Activated CD4-positive, CD25-positive, alpha-beta regulatory T cell treated with anti-CD3 and anti-CD28 coated beads, Interleukin-2, amount 50 U/mL, for 16 hours (primary cell): ENCODE results near the gene ZNF573.
"Not testable (repeated sequence)": the region's sequence is repeated elsewhere in the genome, so short reads cannot be mapped to it uniquely, and the experiment has no call there.

ENCODE experiments used
- DNase-seq: peaks from one replicate; pipeline ENCODE4 v3.0.0-alpha.2; 2020; ENCODE audit warnings: low read depth, low spot score

ZNF573 gene

DNA sequence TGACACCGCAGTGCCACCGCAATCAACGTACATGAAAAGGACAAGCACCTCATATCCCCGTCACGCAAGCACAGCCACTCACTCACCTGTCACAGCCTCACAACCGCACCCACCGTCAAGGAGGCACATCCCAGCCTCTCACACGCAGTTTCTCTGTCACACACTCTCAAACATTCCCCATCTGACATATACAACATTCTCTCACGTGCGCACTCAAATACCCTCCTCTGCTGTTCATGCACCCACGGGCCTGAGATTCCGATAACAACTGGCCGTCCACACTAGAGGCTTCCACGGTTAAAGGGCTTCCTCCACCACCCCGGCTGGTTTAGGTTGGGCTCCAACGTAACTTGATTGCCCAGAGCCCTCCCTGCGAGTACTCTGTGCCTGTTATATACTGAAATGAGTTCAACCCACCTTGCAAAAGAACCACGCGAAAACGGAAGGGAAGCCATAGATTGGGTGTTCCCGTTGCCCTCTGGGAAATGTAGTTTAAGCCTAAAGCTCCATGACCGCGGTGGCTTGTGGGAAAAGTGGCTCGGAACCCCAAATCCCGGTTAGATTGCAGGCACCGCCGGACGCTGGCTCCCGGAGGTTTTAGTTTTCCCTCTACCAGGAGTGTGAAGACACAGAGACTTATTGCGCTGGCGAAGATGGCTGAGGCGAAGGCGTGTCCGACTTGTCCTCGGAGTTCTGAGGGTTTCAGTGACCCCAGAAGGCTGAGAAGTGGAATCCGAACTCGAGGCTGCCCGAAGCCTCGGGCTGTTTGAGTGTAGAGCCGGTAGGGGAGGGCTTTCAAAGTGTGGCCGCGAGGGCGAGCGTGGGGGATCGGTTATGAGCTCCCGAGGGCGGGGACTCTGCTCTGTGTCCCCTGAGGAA lies at the start of gene ZNF573:
ZNF573 (minus strand) TSS at position 460 of the 879 bp plus-strand sequence. CDS start 5,857 bp downstream, outside the sequence.
- DNase-seq = peak; percentile 70

GRCh38 chr19:37817180-37817981 lies 38.0 kb upstream of the ZNF573 start:
- no peak for DNase-seq

GRCh38 chr19:37815611-37816010 lies 36.2 kb upstream of the ZNF573 start:
- DNase-seq = not testable (repeated sequence)

- no peak for DNase-seq
Observed at GRCh38 chr19:37813340-37813739, 34.0 kb upstream of the ZNF573 start.

DNA sequence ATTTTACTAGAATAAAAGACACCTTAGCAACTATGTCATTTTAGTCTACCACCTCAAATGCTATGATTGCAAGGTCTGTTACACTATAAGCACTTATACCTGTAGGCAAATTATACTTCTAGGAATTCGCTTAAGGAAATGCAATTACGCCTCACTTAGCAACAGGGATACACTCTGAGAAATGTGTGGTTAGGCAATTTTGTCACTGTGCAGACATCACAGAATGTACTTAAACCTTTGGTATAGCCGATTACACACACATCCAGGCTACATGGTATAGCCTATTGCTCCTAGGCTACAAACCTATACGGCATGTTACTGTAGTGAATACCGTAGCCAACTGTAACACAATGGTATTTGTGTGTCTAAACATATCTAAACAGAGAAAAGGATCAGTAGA lies 30.0 kb upstream of the ZNF573 start:
- DNase-seq = no peak

GRCh38 chr19:37803249-37803840 lies 24.0 kb upstream of the ZNF573 start:
- DNase-seq = no peak

- no peak for DNase-seq
Observed at GRCh38 chr19:37790244-37790925, 11.0 kb upstream of the ZNF573 start.

DNA sequence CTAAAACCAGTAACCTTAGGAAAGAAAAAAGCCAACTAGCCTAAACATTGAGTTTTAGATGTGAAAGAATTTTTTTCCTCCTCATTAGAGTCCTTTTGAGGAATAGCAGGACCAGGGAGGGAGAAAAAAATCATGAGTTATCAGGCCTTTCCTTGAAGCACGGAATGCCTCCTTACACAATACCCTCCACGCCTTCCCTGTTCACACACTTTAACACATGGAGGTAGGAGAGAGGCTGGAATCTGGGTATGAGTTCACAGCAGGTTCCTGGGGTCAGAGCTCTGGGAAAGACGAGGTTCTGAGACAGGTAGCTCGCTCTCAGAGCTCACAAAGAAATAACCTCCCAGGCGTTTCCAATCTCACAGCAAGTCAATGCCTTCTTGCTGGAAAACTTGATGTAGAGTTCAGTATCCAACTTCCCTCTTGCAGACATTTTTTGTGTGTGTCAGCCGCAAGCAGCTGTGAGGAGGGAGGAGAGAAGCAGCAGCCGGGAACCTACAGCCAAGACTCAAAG lies 716 bp downstream of the ZNF573 start:
- no peak for DNase-seq

- DNase-seq = no peak
Observed at GRCh38 chr19:37770985-37771384, 8.4 kb downstream of the ZNF573 start.

- no peak for DNase-seq
Observed at GRCh38 chr19:37763488-37763887, 15.9 kb downstream of the ZNF573 start.

DNA sequence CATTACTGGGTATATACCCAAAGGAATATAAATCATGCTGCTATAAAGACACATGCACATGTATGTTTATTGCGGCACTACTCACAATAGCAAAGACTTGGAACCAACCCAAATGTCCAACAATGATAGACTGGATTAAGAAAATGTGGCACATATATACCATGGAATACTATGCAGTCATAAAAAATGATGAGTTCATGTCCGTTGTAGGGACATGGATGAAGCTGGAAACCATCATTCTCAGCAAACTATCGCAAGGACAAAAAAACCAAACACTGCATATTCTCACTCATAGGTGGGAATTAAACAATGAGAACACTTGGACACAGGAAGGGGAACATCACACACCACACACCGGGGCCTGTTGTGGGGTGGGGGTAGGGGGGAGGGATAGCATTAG lies 21.7 kb downstream of the ZNF573 start:
- not testable (repeated sequence) for DNase-seq

DNA sequence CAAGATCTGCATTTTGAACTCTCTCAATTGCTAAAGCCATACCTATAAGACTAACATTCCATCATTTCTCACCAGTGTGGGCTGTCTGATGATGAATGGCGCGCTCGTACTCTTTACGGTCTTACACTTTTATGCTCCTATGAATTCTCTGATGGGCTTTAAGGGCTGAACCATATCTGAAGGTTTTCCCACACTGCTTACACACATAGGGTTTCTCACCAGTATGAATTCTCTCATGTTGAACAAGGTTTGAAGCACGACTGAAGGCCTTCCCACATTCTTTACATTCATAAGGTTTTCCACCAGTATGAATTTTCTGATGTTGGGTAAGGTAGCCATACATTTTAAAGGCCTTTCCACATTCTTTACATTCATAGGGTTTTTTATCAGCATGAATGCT lies 41.0 kb downstream of the ZNF573 start:
- DNase-seq = no peak

DNA sequence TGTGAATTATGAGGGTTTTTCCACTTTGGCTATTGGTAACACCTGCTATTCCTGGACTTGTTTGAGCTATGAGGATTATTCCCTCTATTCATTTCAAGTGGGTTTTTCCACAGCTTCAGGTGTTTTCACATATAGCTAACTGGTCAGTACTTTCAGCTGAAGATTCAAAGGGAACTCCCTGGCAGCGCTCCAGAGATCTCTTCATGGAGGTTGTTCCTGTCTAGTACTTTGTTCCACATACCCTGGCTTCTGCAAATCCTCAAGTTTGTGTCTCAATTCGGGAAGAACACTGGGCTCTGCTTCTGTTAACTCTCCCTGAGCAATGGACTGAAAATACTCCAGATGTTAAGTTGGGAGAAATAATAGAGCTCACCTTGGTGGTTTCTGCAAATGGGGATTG lies 54.2 kb downstream of the ZNF573 start:
- no peak for DNase-seq

- no peak for DNase-seq
Observed at GRCh38 chr19:37719927-37720265, 59.5 kb downstream of the ZNF573 start.

- DNase-seq = peak; percentile 59
Observed at GRCh38 chr19:37719111-37719926, 60.1 kb downstream of the ZNF573 start, which contains the start of gene ZNF607. Gene ZNF607 (minus strand): TSS chr19:37719761. CDS start chr19:37711618, 8,143 bp downstream.

GRCh38 chr19:37718304-37718703 lies 61.1 kb downstream of the ZNF573 start:
- DNase-seq = no peak

DNA sequence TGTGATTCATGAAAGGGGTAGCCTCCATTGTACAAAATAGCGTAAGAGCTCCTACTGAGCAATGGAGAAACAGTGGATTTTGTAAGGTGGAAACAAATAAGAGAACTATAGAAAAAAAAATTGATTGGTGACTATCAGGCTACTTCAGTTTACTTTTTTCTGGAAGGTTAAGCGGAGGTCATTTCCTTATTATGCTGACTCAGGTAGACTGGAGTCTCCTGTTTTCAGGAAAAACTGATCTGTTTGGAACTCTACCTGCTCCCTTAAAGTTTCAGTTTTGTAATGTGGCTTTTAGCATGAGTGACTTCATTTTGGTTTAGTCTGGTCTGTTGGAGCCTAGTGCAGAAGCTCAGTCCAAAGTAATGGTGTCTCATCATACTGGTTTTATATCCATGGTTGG lies 63.2 kb downstream of the ZNF573 start:
- DNase-seq = no peak

DNA sequence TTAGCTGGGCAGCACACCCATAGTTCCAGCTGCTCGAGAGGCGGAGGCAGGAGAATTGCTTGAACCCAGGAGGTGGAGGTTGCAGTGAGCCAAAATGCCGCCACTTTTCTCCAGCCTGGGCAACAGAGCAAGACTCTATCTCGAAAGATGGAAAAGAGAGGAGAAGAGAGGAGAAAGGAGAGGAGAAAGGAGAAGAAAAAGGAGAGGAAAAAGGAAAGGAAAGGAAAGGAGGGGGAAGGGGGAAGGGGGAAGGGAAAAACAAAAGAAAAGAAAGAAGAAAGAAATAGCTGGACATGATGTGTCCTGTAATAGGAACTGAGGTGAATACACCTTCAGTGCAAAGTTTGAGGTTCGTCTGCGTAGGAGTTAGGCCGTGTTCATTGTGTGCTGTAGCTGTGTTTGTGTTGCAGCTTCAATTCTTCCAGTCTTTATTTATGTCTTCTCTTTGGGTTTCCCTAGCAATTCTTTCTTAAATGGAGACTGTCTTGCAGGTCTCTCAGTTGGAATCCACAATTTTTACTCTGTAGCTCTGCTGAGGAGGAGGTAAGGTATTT lies 73.3 kb downstream of the ZNF573 start:
- DNase-seq = no peak

- DNase-seq = no peak
Observed at GRCh38 chr19:37699057-37699456, 80.3 kb downstream of the ZNF573 start.

GRCh38 chr19:37698216-37698615 lies 81.2 kb downstream of the ZNF573 start:
- DNase-seq = no peak
